C1 segment of cervical spinal cord (tissue), 14 donors: ENCODE data around the gene PDE5A.
"Not testable (repeated sequence)": the region's sequence is repeated elsewhere in the genome, so short reads cannot be mapped to it uniquely, and the experiment has no call there.

Experiments
- DNase-seq, 14 donors: peaks; one replicate each; lab custom pipeline; 2025; lab: John Stamatoyannopoulos, UW

The PDE5A gene

GRCh38 chr4:119477412-119478053 lies 151.1 kb downstream of the PDE5A start:
- DNase-seq: no peak

- no peak for DNase-seq
Observed at GRCh38 chr4:119471259-119471658, 157.3 kb downstream of the PDE5A start.

- not testable (repeated sequence) for DNase-seq
Observed at GRCh38 chr4:119470737-119471063, 157.9 kb downstream of the PDE5A start.

- not testable (repeated sequence) for DNase-seq
Observed at GRCh38 chr4:119470021-119470736, 158.4 kb downstream of the PDE5A start.

GRCh38 chr4:119469039-119469438 lies 159.6 kb downstream of the PDE5A start:
- DNase-seq: not testable (repeated sequence)

GRCh38 chr4:119462733-119463132 lies 165.9 kb downstream of the PDE5A start:
- not testable (repeated sequence) for DNase-seq

- DNase-seq: peak in 3 of 14 donors; percentile 0 to 8 (median 2)
Observed at GRCh38 chr4:119455734-119456133, 172.9 kb downstream of the PDE5A start.

- DNase-seq: peak; percentile 82 to 98 (median 94)
Observed at GRCh38 chr4:119454491-119455270, 173.9 kb downstream of the PDE5A start.

- not testable (repeated sequence) for DNase-seq
Observed at GRCh38 chr4:119454151-119454490, 174.5 kb downstream of the PDE5A start.

- not testable (repeated sequence) for DNase-seq
Observed at GRCh38 chr4:119453286-119453685, 175.3 kb downstream of the PDE5A start.

GRCh38 chr4:119449851-119450250 lies 178.8 kb downstream of the PDE5A start:
- DNase-seq: not testable (repeated sequence)
